HL-60 (cell line): Measurements from ENCODE around the gene CCDC92B. TPM values are rescaled to one million over a fixed set of nuclear protein-coding genes. Genes with fewer than 3 reads are reported as not detected.

ENCODE experiments used
- microRNA-seq: library from miRNA; unstranded; fragments of <30 nt; microRNA quantifications from one replicate; pipeline ENCODE4, GENCODE V29; 2018

The CCDC92B gene

Small RNAs within 50 kb of the gene (microRNA-seq; reads per million reads assigned to microRNA genes)
- gene MIR1253 (not detected), gene MIR6776 (not detected)
